RKO (cell line): ENCODE results near the gene SPG21.
A peak's percentile ranks its signal among the peaks of the same experiment; 100 is the strongest.

ENCODE experiments used
- DNase-seq: peaks from one replicate; pipeline ENCODE4 v3.0.0-alpha.2; 2016; ENCODE audit warnings: low spot score

The SPG21 gene

DNA sequence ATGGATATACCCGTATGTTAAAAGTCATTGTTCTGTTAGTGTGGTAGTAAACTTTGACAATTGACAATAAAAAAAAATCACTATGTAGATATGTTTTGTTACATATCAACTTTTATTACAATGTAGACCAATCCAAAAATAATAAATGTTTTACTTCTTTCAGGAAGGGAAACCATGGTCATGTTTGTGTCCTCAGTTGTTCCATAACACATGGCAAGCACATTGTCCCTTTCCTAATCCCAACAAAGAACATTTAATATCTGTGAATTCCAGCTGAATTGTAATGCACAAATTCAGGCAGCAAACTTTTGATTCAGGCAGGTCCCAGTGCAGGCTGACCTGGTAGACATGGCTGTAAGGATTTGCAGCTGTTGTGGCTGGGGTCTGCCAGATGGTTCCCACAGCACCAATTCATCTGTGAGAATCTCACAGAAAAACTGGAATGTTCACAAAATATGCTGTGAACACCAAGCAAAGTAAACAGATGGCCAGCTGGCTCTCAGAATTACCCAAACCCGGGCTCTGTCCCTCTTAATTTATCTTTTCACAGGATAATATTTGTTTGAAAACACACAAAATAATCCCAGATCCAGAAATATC, 1.9 kb upstream of the SPG21 start:
- DNase-seq: no peak

DNA sequence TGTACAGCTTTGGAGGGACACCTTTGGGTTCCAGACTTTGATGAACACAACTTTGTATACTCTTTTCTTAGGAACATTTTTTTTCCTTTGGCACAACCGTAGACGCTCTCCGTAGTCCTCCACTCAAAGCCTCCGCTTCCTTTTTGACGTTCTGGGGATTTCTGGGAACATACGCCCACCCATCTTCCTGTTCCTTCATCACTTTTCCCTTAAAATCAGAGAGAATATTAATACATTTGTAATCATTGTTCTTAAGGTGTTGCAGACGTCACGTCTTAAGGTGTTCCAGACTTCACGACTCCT, 405 bp upstream of the SPG21 start:
- DNase-seq: no peak

DNA sequence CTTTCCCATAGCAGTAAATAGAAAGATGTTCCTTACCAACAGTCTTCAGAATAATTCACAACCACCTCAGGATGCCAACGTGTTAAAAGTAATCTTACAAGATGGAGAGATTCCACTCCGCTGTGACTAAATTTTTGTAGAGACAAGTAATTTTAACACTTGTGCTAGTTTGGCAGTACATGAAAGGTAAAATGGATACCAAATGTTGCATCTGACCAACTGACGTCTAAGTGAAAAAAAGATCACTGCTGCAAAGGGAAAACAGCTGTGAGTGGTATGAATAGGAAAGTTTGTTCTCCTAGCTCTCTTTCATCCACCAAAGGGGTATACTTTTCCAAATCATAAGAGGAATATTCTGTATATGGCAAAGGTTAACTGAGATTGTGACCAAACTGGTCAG, 2.6 kb downstream of the SPG21 start:
- DNase-seq: no peak

DNA sequence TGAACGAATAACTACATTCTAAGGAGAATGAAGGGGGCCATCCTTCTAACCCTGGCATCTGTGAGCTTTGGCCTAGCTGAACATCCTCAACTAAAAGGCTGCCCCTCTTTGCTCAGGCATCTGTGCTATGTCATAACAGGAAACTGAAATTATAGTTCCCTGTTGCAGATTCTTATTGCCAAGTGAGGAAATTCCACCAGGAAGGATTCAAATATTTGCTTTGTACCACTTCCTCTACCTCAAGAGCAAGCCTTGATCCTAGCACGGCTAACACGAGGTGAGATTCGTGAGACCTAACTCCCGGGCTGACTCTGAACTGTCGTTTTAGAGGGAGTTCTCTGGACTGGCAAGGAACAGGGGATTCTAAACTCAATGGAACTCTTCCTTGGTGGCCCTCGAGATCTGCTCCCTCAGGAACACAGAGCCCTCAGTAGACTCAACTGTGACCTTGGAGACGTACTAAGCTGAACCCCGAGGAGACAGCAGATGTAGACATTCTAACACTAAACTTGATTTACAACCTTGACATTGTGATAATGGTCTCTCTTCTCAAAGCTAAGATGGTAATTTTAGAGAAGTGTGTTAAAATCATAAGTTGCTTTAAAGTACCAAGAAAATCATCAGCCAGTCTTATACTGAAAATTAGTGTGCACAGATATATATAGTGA, 4.2 kb downstream of the SPG21 start:
- no peak for DNase-seq

DNA sequence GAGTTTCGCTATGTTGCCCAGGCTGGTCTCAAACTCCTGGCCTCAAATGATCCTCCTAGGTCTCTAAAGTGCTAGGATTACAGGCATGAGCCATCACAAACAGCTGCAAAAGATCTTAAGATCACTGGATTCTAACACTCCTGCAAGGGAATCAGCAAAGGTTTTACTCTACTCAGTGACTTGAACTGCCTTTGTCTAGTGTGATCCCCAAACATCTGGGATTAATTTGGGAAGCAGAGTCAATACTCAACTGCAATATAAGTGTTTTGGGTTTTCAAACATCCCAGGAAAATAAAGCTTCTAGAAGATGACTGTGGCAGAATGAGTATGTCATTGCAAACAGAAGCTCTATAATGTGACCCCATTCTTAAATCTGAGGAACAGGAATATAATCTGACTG, 7.2 kb downstream of the SPG21 start:
- no peak for DNase-seq

DNA sequence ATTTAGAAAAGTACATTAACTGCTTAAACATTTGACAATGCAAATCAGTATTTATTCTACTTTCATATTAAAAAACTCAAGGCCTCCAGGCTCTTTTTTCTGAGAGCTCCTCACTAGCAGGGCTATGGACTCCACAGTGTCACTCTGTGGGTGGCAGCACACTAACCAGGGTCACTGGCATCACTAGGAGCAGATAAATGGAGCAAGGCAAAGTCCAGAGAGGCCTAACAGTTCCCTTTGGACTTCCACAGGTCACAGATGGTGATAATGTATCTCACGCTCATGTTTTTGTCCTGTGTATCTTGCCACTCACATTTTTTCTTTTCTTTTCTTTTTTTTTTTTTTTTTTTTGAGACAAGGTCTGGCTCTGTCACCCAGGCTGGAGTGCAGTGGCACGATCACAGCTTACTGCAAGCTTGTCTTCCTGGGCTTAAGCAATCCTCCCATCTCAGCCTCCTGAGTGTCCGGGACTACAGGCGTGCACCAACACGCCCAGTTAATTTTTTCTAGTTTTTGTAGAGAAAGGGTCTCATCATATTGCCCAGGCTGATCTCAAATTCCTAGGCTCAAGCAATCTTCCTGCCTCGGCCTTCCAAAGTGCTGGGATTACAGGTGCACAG, 7.8 kb downstream of the SPG21 start:
- DNase-seq: no peak

DNA sequence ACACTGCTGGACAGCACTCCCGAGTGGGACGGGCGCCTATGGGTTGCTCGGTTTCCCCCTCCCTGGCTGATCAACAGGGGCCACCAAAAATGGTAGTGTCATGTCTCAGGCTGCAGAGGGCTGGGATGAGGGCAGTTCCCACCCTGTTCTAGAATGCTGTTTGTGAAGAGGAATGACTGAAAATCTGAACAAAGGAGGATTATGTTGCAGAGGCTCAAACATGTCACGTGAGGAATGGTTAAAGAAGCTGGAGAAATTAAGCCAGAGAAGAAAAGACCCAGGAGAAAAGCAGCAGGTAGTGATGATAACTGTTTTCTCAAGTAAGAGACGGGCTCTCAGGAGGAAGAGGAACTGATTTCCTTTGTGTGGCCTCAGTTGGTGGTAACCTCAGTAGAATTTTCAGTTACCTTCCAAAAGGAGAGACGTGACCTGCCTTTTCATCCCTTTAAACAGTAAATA, 10.4 kb downstream of the SPG21 start:
- DNase-seq: no peak

DNA sequence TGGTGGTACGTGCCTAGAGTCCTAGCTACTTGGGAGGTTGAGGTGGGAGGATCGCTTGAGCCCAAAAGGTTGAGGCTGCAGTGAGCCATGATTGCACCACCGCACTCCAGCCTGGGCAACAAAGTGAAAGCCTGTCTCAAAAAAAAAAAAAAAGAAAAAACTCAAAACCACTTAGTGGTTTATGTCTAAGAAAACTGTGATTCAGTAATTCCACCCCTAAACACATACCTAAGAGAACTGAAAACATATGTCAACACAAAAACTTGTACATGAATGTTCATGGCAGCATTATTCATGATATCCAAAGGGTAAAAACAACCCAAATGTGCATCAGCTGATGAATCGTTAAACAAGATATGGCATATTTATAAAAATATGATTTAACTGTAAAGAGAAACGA, 14.3 kb downstream of the SPG21 start:
- DNase-seq: no peak

DNA sequence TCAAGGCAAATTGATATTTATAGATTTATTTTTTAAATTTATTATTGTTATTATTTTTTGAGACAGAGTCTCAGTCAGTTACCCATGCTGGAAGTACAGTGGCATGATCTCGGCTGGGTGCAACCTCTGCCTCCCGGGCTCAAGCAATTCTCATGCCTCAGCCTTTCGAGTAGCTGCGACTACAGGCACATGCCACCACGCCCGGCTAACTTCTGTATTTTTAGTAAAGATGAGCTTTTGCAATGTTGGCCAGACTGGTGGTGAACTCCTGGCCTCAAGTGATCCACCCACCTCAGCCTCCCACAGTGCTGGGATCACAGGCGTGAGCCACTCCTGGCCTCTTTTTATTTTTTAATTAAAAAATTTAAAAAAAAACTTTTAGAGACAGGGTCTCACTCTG, 19.0 kb downstream of the SPG21 start:
- DNase-seq: no peak

DNA sequence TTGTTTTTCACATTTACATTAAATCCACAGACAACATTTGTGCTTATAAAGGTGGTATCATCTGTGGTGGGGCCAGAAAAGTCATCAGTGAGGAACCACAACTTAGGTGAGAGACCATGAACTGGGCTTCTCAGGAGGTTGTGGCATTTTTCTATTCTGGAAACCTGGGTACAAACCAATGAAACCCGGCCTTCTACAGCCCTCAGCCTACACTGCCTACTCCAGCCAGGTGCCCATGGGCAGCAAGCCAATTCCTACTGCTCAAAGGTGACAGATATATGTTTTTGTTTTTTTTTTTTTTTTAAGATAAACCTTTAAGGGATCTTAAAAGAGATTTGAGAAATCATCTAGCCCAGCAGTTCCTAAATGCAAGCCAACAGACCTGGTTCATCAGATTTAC, 20.3 kb downstream of the SPG21 start:
- no peak for DNase-seq

DNA sequence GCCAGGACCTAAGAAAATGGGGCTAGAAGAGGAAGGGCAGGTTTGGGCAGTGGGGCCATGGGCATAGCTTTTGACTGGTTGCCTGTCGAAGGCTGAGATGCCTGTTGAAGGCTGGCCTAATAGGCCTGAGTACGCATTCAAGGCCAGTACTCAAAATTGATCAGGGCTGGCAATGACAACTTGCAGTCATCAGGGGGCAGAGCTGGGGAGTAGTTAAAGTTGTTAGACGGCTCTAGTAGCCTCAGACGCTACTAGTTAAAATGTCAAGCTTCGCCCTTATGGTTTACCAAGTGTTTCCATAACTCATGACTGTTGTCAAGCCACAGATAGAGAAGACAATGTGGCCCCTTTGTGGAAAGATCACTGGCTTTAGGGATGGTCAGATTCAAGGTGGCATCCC, 28.7 kb downstream of the SPG21 start:
- no peak for DNase-seq

DNA sequence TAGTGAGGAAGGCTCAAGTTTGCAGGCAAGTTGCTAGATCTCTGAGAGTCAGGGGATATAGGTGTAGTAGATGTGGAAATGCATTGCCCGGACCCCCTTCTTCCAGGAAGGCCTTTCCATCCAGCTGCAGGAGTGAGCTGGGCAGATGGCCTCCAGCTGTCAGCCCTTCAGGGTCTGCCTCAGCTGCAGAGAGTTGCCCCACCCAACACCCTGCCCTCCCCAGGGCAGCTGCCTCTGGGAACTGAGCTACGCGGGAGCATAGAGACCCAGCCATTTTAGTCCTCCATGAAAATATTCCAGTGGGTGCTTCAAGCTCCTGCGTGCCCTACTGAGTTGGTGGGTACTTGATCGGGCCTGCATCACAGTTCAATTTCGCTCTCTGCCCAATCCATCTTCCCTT, 29.6 kb downstream of the SPG21 start:
- no peak for DNase-seq

DNA sequence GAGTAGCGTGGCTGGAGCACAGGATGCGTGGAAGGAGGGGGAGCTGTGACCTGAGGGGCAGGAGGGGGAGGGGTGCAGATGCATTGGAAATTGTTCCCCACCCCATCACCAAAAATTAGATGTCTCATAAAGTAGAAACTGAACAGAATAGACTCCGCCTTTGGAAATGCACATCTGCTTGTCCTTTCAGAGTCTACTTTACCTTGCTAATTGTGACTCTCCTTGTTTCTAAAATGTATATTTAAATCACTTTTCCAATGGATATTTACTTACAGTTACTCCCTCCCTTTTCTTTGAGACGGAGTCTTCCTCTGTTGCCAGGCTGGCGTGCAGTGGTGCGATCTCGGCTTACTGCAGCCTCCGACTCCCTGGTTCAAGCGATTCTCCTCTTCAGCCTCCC, 30.6 kb downstream of the SPG21 start:
- no peak for DNase-seq

DNA sequence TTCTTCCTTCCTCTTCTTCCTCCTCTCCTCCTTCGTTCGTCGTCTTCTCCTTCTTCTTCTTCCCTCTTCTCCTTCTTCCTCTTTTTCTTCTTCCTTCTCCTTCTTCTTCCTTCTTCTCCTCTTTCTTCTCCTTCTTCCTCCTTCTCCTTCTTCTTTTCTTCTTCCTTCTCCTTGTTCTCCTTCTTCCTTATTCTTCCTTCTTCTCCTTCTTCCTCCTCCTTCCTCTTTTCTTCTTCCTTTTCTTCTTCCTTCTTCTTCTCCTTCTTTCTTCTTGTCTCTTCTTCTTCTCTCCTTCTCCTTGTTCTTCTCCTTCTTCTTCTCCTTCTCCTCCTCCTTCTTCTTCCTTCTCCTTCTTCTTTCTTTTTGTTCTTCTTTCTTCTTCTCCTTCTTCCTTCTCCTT, 35.3 kb downstream of the SPG21 start:
- DNase-seq: no peak

DNA sequence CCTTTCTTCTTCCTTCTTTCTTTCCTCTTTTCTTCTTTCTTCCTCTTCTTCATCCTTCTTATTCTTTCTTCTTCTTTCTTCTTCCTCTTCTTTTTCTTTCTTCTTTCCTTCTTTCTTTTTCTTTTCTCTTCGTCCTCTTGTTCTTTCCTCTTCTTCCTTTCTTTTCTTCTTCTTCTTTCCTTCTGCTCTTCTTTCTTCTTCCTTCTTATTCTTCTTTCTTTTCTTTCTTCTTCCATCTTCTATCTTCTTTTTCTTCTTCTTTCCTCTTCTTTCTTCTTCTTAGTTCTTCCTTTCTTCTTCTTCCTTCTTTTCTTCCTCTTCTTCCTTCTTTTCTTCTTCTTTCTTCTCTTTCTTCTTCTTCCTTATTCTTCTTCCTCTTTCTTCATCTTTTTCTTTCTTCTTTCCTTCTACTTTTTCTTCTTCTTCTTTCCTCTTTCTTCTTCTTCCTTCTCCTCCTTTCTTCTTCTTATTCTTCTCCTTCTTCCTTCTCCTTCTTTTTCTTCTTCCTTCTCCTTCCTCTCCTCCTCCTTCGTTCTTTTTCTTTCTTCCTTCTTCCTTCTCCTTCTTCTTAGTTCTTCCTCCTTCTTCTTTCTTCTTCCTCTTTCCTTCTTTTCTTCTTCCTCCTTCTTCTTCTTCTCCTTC, 37.8 kb downstream of the SPG21 start:
- no peak for DNase-seq

DNA sequence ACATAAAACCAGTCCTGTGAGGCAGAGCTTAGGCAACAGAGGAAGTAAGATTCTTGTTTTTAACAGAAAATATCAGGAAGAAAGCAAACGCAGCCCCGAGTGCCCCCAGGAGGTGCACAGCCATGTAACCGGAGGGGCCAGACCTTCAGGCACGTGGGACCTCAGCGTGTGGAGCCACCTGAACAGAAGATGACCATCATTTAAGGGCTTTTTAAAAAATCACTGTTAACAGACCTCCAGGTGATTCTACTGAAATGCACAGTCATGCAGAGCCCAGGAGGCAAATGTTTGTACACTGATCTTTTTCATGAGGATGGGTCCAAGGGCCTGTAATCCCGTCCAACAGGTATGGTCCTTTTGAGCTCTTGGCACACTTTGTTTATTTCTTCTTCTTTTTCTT, 38.8 kb downstream of the SPG21 start:
- DNase-seq: peak; percentile 29

DNA sequence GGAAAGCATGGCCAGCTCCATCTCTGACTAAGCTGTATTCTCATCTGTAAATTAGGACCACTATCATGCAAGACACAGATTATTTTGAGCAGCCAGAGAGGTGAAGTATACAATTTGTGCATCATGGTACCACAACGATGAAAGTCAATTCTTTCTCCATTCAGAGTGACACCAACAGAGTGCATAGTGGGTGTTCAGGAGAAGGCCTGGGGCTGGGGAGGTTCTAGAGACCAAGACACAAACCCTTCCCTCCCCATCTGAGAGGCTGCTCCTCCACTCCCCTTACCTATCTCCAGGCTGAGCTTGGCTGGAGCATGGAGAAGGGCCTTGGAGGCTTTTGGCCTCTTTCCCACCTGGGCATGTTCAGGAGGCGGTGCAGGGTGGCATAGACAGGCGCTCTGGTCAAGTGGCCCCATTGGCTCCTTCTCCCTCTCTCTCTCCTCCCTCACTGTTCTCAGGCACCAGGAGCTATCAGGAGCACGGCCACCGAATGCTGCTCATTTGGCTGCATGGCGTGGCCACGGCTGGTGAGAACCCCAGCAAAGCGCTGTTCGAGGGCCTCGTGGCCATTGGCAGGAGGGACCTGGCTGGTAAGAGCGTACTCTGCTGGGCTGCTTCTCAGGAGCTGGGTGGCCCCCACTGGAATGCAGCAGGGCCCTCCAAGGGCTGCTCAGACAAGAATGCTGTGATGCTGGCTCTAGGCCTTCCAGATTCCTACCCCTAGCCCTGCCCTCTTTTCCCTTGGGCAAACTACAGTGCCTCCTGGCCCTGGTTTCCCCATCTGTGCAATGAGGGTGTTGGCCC, 40.1 kb downstream of the SPG21 start:
- no peak for DNase-seq

DNA sequence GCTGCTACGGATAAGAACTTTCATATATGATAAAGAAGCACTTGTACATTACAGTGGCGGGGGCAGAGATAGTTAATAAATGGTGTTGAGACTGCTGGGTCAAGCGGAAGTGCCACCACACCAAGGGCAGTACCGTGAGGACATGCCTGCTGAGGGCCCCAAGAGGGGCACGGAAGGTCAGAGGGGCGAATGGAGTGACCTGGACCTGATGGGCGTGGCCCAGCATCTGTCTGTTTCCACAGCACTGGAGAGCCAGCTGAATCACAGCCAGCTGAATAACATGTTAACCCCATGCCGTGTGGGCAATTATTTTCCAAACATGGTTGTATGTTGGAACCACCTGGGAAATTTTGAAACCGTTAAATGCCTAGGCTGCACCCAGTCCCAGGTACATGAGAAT, 40.8 kb downstream of the SPG21 start:
- no peak for DNase-seq

DNA sequence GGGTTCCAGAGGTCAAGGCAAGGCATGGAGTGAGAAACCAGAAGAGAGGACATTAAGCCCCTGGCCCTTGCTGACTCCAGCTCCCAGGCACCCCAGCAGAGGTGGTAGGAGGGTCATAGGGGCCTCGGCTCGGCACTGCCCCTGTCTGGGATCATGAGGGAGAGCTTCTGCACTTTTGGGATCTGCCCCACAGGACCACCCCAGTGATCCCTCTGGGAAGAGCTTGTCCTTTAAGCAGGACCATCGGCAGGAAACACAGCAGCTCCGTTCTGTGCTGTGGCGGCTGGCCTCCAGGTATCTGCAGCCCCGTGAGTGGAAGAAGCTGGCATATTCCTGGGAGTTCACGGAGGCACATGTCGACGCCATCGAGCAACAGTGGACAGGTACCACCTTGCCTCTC, 42.5 kb downstream of the SPG21 start:
- DNase-seq: no peak

DNA sequence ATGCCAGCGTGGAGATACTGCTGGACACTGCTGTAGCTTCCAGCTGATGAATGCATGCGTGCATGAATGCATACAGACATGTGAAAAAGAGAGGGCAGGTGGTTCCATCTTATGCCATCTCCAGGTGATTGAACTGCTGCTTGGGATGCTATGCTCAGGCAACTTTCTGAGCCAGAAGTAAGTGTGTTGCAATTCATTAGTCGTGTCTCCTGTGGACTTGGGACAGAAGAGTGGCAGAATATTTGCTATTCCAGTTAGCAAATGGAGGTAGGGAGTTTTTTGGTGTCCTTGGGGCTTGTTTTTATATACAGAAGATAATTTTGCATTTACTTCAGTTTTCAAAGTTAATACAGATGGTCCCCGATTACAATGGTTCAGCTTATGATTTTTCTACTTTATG, 44.8 kb downstream of the SPG21 start:
- DNase-seq: no peak

DNA sequence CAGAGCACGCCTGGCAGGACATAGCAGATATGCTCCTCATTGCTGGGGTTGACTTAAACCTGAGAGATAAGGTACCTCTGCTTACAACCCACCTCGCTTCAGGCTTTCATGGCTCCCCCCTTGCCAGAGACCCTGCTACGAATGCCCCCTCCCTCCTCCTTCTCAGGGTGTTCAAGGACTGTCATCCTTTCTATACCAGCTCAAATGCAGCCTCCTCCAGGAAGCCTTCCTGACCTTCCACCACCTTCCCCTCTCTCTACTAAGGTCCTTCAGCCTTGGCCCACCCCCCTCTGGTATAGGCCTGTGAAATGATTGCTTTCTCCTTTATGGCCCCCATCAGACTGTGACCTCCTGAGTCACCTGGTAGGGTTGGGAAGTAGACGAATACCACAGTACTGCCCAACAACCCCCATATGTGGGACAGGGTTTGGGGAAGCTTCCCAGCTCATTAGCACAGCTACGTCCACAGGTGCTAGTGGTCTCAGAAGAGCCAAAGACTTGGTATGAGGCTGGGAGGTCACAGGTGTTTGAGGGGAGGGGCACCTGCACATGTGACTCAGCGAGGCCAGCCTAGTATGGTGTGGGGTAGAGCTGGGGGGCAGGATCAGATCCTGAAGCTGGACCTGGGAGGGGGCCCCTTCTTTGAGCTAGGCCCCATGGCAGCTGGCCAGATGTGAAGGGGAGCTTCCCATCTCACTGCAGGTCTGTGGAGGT, 46.0 kb downstream of the SPG21 start:
- DNase-seq: no peak

DNA sequence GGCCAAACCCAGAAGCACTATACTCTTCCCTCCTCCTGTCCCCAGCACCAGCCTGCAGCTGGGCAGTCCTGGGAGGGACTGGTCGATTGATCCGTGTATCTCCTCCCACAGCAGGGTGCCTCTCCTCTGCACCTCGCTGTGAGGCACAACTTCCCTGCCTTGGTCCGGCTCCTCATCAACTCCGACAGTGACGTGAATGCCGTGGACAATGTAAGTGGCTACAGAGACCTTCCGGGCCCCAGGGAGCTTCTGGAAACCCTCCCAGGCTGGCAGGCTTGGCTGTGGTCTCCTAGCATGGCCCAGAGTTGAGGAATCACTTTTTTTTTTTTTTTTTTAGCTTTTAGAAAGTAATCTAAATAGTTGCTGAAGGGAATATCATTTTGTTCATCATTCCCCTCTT, 47.4 kb downstream of the SPG21 start:
- DNase-seq: no peak
